ENCODE results near the gene TGM5. TPM values are rescaled to one million over a fixed set of nuclear protein-coding genes. Genes with fewer than 3 reads are reported as not detected.

TGM5 gene
- total RNA-seq, 1 donor from 2014 or later = not detected

- Mint-ChIP-seq H3K27ac (ENCODE audit: unreplicated experiment) (no peak overlapping the region), H3K4me3 (ENCODE audit: unreplicated experiment) (no peak overlapping the region)
These were observed 83.5 kb downstream of the TGM5 start for GRCh38 chr15:43183270-43183669.

More at GRCh38 chr15:43183270-43183669, 83.5 kb downstream of the TGM5 start:
- H3K36me3 Mint-ChIP-seq (ENCODE audit: low read depth, unreplicated experiment) = no peaks in the 10 kb centered on the region
- H3K9me3 Mint-ChIP-seq (ENCODE audit: unreplicated experiment) = no peaks in the 10 kb centered on the region
- TF ChIP-seq CTCF (IDR thresholded peaks at IDR 0.05; ENCODE audit: unreplicated experiment) = no peak
- peaks cover 3% of the 10 kb centered on the region for H3K27me3 Mint-ChIP-seq (ENCODE audit: unreplicated experiment)
- DNase-seq (ENCODE audit: low spot score) = no peak
- peaks cover 4% of the 10 kb centered on the region for H3K4me1 Mint-ChIP-seq (ENCODE audit: unreplicated experiment)

Other genes with a start within 250 kb of the TGM5 start
- 20.8 TPM for gene UBR1, start 160.9 kb downstream of the TGM5 start, total RNA-seq (ENCODE audit: unreplicated experiment)
- 5.1 TPM for gene TMEM62, start 133.3 kb downstream of the TGM5 start, total RNA-seq (ENCODE audit: unreplicated experiment)
- gene CCNDBP1, start 81.5 kb downstream of the TGM5 start, total RNA-seq (ENCODE audit: unreplicated experiment) = 31.1 TPM
- gene EPB42, start 45.9 kb downstream of the TGM5 start, total RNA-seq (ENCODE audit: unreplicated experiment) = not detected
- gene TGM7, start 35.3 kb upstream of the TGM5 start, total RNA-seq (ENCODE audit: unreplicated experiment) = 0.77 TPM
- gene LCMT2, start 63.6 kb upstream of the TGM5 start, total RNA-seq (ENCODE audit: unreplicated experiment) = 9.6 TPM
- gene ZSCAN29, start 104.1 kb upstream of the TGM5 start, total RNA-seq (ENCODE audit: unreplicated experiment) = 45.5 TPM
- 14.6 TPM for gene TUBGCP4, start 104.2 kb upstream of the TGM5 start, total RNA-seq (ENCODE audit: unreplicated experiment)
- 97.5 TPM for gene TP53BP1, start 226.2 kb upstream of the TGM5 start, total RNA-seq (ENCODE audit: unreplicated experiment)